Prostate gland (tissue), 2 donors: ENCODE data around the gene FGGY. TPM values are rescaled to one million over a fixed set of nuclear protein-coding genes. Genes with fewer than 3 reads are reported as not detected.

Experiments
- DNase-seq: peaks from one replicate; pipeline ENCODE4 v3.0.0-alpha.2; 2019; ENCODE audit warnings: low spot score
- H3K27ac ChIP-seq, 2 donors: fragments of 200-600 bp; sonication (generic); 2 replicates each; pipeline ENCODE4 v1.5.1; 2017 to 2019
- H3K27me3 ChIP-seq: fragments of 200-600 bp; sonication (generic); replicated peaks from 2 replicates; pipeline ENCODE4 v1.5.1; 2019; ENCODE audit not compliant: insufficient read depth
- H3K36me3 ChIP-seq, 2 donors: fragments of 200-600 bp; sonication (generic); 1 replicate in 1 of 2; 2 replicates in 1 of 2; pipeline versions ENCODE4 v1.5.1 to v1.8.1; 2017 to 2019
- H3K4me1 ChIP-seq: fragments of 200-600 bp; sonication (generic); replicated peaks from 2 replicates; pipeline ENCODE4 v1.5.1; 2019
- H3K4me3 ChIP-seq, 2 donors: fragments of 200-600 bp; sonication (generic); 2 replicates each; pipeline ENCODE4 v1.5.1; 2017 to 2019
- H3K9me3 ChIP-seq: fragments of 200-600 bp; sonication (generic); 2 replicates; pipeline ENCODE4 v1.5.1; 2017
- CTCF ChIP-seq, 4 experiments: fragments of 200-600 bp in 2 of 4; fragments of 450-650 bp in 2 of 4; sonication (generic) in 2 of 4; IDR thresholded peaks; 1 replicate in 3 of 4; 2 replicates in 1 of 4; pipeline ENCODE4 v1.5.1; 2016 to 2019; ENCODE audit warnings: antibody characterized with exemption in 4 of 4, mild to moderate bottlenecking in 2 of 4, moderate library complexity in 2 of 4
- POLR2A ChIP-seq: fragments of 450-650 bp; IDR thresholded peaks from one replicate; pipeline ENCODE4 v1.6.1; 2016; ENCODE audit warnings: antibody characterized with exemption, mild to moderate bottlenecking
- POLR2AphosphoS5 ChIP-seq: sonication (generic); formaldehyde crosslinking; IDR thresholded peaks from one replicate; pipeline ENCODE4 v1.6.1; 2017; ENCODE audit warnings: antibody characterized with exemption
- WGBS: methylation state at CpG from one replicate; pipeline ENCODE4 v1.1.5; 2018; 5-methylcytosine and 5-hydroxymethylcytosine counted together
- intact Hi-C: fragments of 100-400 bp; cut with DNase I; formaldehyde crosslinking; loops from one replicate; pipeline ENCODE4 v1.14.2; 2022
- total RNA-seq, 2 donors: library from RNA; depleted of rRNA; stranded (reverse); fragments of >200 nt; gene quantifications; one replicate each; pipeline ENCODE4 v1.1.0, GENCODE V29; 2016

FGGY gene
- total RNA-seq, 2 donors from 2014 or later, result 28.6 to 32.2 TPM

- WGBS, result 97% methylated on average over 6 of the region's 6 CpGs
- Histone ChIP-seq H3K27me3 (no peaks in the 10 kb centered on the region), H3K36me3 (no peaks in the 10 kb centered on the region), H3K27ac (no peak overlapping the region), H3K4me1 (no peaks in the 10 kb centered on the region), H3K4me3 (no peak overlapping the region), H3K9me3 (no peaks in the 10 kb centered on the region)
- no peak for TF ChIP-seq CTCF (IDR thresholded peaks at IDR 0.05)
- TF ChIP-seq POLR2AphosphoS5, result no peak
- no peak for TF ChIP-seq POLR2A
- no peak for DNase-seq
- intact Hi-C loops, result no loop called here
These were observed 180.4 kb downstream of the FGGY start for GRCh38 chr1:59477286-59477685.

- no peak for DNase-seq
- intact Hi-C loops, result no loop called here
- Histone ChIP-seq H3K4me1 (no peaks in the 10 kb centered on the region), H3K4me3 (no peak overlapping the region), H3K36me3 (no peaks in the 10 kb centered on the region), H3K9me3 (no peaks in the 10 kb centered on the region), H3K27me3 (no peaks in the 10 kb centered on the region), H3K27ac (no peak overlapping the region)
- no peak for TF ChIP-seq CTCF (IDR thresholded peaks at IDR 0.05)
- 96% methylated on average over 4 of the region's 4 CpGs for WGBS
These were observed 181.0 kb downstream of the FGGY start for GRCh38 chr1:59477867-59478266.

GRCh38 chr1:59478822-59479221 lies 181.9 kb downstream of the FGGY start:
- intact Hi-C loops, result no loop called here
- TF ChIP-seq POLR2A (no peak), CTCF (IDR thresholded peaks at IDR 0.05) (no peak), POLR2AphosphoS5 (no peak)

GRCh38 chr1:59480188-59480888 lies 183.4 kb downstream of the FGGY start:
- H3K27ac ChIP-seq, result no peak overlapping the region
- H3K27me3 ChIP-seq, result no peaks in the 10 kb centered on the region
- 96% methylated on average over 7 of the region's 7 CpGs for WGBS
- no peaks in the 10 kb centered on the region for H3K4me1 ChIP-seq
- H3K36me3 ChIP-seq, result no peaks in the 10 kb centered on the region
- DNase-seq, result no peak
- H3K4me3 ChIP-seq, result no peak overlapping the region
- intact Hi-C loops, result no loop called here
- no peaks in the 10 kb centered on the region for H3K9me3 ChIP-seq
- no peak for TF ChIP-seq CTCF (IDR thresholded peaks at IDR 0.05)

More at GRCh38 chr1:59478822-59479221, 181.9 kb downstream of the FGGY start:
- Histone ChIP-seq H3K4me3 (no peak overlapping the region), H3K27ac (no peak overlapping the region), H3K36me3 (no peaks in the 10 kb centered on the region), H3K27me3 (no peaks in the 10 kb centered on the region), H3K4me1 (no peaks in the 10 kb centered on the region), H3K9me3 (no peaks in the 10 kb centered on the region)
- WGBS, result 87% methylated on average over 2 of the region's 2 CpGs
- DNase-seq, result no peak

- Histone ChIP-seq H3K4me3 (no peak overlapping the region), H3K27me3 (no peaks in the 10 kb centered on the region), H3K4me1 (no peaks in the 10 kb centered on the region), H3K9me3 (no peaks in the 10 kb centered on the region), H3K27ac (no peak overlapping the region), H3K36me3 (no peaks in the 10 kb centered on the region)
- WGBS, result 34% methylated on average over 3 of the region's 3 CpGs
- no peak for TF ChIP-seq POLR2A
- no peak for TF ChIP-seq CTCF (IDR thresholded peaks at IDR 0.05)
- no peak for TF ChIP-seq POLR2AphosphoS5
- intact Hi-C loops, result no loop called here
- no peak for DNase-seq
These were observed 185.1 kb downstream of the FGGY start for GRCh38 chr1:59481881-59482505.
